ENCODE measurements around the gene GATM. TPM values are rescaled to one million over a fixed set of nuclear protein-coding genes. Genes with fewer than 3 reads are reported as not detected.
A peak's percentile ranks its signal among the peaks of the same experiment; 100 is the strongest.

GATM gene, protein sequence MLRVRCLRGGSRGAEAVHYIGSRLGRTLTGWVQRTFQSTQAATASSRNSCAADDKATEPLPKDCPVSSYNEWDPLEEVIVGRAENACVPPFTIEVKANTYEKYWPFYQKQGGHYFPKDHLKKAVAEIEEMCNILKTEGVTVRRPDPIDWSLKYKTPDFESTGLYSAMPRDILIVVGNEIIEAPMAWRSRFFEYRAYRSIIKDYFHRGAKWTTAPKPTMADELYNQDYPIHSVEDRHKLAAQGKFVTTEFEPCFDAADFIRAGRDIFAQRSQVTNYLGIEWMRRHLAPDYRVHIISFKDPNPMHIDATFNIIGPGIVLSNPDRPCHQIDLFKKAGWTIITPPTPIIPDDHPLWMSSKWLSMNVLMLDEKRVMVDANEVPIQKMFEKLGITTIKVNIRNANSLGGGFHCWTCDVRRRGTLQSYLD
- not detected in 2 replicates for total RNA-seq (2014; rRNA removed; shearing (Covaris generic))

- peak; percentile 57 to 84 for DNase-seq (ENCODE audit: low read depth in 1 of 2, low spot score in 2 of 2)
- H3K27me3 ChIP-seq (replicated peaks), result peaks cover 54% of the 10 kb centered on the region
- no peaks in the 10 kb centered on the region for H3K36me3 ChIP-seq
- H3K27ac ChIP-seq, result no peak within 1 kb of the TSS
- peaks cover 8% of the 10 kb centered on the region for H3K9me3 ChIP-seq (replicated peaks)
- peak within 1 kb of the TSS; percentile 6; the same call in 1 of the 2 replicates for H3K4me3 ChIP-seq
- H3K4me1 ChIP-seq (replicated peaks), result peaks cover 13% of the 10 kb centered on the region
These were observed at the start of gene GATM for GRCh38 chr15:45378149-45378912. Gene GATM, minus strand, starts transcription at chr15:45378544. Its CDS starts 91 bp downstream, at chr15:45378453.

DNA sequence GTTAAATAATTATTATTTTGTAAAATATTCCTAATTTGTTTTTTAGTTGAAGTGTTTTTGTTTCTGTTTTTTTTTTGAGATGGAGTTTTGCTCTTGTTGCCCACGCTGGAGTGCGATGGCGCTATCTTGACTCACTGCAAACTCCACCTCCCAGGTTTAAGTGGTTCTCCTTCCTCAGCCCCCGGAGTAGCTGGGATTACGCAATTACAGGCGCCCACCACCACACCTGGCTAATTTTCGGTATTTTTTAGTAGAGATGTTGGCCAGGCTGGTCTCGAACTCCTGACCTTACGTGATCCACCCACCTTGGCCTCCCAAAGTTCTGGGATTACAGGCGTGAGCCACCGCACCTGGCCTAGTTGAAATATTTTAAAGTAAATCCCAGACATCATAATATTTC is 48.7 kb upstream of the GATM start:
- Histone ChIP-seq H3K4me3 (no peak overlapping the region), H3K36me3 (peaks cover 14% of the 10 kb centered on the region), H3K9me3 (replicated peaks) (no peaks in the 10 kb centered on the region), H3K27ac (no peak overlapping the region), H3K27me3 (replicated peaks) (no peaks in the 10 kb centered on the region), H3K4me1 (replicated peaks) (peaks cover 7% of the 10 kb centered on the region)
- DNase-seq (ENCODE audit: low read depth in 1 of 2, low spot score in 2 of 2), result no peak

- Histone ChIP-seq H3K36me3 (peaks cover 31% of the 10 kb centered on the region), H3K4me1 (replicated peaks) (peaks cover 2% of the 10 kb centered on the region), H3K27ac (no peak overlapping the region), H3K27me3 (replicated peaks) (no peaks in the 10 kb centered on the region), H3K4me3 (no peak overlapping the region), H3K9me3 (replicated peaks) (no peaks in the 10 kb centered on the region)
- DNase-seq (ENCODE audit: low read depth in 1 of 2, low spot score in 2 of 2), result no peak
These were observed 46.8 kb upstream of the GATM start for GRCh38 chr15:45425135-45425534.

GRCh38 chr15:45424429-45424828 is 46.1 kb upstream of the GATM start:
- no peaks in the 10 kb centered on the region for H3K27me3 ChIP-seq (replicated peaks)
- H3K4me1 ChIP-seq (replicated peaks), result no peaks in the 10 kb centered on the region; the same call in 1 of the 2 replicates
- H3K9me3 ChIP-seq (replicated peaks), result no peaks in the 10 kb centered on the region
- no peak overlapping the region for H3K4me3 ChIP-seq
- DNase-seq (ENCODE audit: low read depth in 1 of 2, low spot score in 2 of 2), result no peak
- H3K36me3 ChIP-seq, result peaks cover 38% of the 10 kb centered on the region
- H3K27ac ChIP-seq, result no peak overlapping the region

GRCh38 chr15:45417303-45417950 is 39.1 kb upstream of the GATM start:
- peaks cover 95% of the 10 kb centered on the region for H3K36me3 ChIP-seq
- no peaks in the 10 kb centered on the region for H3K4me1 ChIP-seq (replicated peaks)
- no peaks in the 10 kb centered on the region for H3K27me3 ChIP-seq (replicated peaks)
- no peak overlapping the region for H3K4me3 ChIP-seq
- no peak overlapping the region for H3K27ac ChIP-seq
- DNase-seq (ENCODE audit: low read depth in 1 of 2, low spot score in 2 of 2), result no peak
- no peaks in the 10 kb centered on the region for H3K9me3 ChIP-seq (replicated peaks)

DNA sequence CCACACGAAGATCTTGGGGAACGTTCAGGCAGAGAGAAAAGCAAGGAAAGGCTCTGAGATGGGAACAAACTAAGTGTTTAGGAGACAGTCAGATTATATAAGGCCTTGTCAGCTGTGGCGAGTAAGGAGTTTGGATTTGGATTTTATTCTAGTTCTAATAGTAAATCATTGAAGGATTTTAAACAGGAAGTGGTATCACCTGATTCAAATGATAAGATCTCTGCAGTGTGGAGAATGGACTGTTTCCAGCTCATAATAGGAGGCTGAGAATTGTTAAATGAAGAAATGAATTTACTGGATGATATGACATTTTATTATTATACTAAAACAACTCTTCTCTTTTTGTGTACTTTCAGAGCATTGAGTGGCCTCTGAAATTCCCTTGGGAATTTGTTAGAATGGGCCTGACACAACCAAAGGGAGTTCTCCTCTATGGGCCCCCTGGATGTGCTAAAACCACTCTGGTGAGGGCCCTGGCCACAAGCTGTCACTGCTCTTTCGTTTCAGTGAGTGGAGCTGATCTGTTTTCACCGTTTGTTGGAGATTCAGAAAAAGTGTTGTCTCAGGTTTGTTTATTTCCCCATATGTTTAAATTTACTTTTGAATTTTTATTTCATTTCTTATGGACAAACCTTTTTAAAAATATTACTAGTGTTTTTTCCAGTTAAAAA is 36.0 kb upstream of the GATM start:
- Histone ChIP-seq H3K9me3 (replicated peaks) (no peaks in the 10 kb centered on the region), H3K4me3 (no peak overlapping the region), H3K27ac (no peak overlapping the region), H3K36me3 (peaks cover 93% of the 10 kb centered on the region), H3K4me1 (replicated peaks) (no peaks in the 10 kb centered on the region), H3K27me3 (replicated peaks) (no peaks in the 10 kb centered on the region)
- no peak for DNase-seq (ENCODE audit: low read depth in 1 of 2, low spot score in 2 of 2)

DNA sequence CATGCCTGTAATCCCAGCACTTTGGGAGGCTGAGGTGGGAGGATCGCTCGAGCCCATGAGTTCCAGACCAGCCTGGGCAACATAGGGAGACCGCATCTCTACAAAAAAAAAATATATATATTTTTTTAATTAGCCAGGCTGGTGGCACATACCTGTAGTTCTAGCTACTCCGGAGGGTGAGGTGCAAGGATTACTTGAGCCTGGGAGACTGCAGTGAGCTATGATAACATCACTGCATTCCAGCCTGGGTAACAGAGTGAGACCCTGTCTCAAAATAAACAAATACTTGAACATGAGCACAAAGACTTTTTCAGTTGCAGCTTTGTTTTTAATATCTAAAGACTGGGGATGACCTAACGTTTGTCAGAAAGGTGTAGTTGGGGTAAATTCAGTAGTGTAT is 31.3 kb upstream of the GATM start:
- H3K27me3 ChIP-seq (replicated peaks), result no peaks in the 10 kb centered on the region
- peaks cover 88% of the 10 kb centered on the region for H3K36me3 ChIP-seq
- H3K4me1 ChIP-seq (replicated peaks), result no peaks in the 10 kb centered on the region
- no peak for DNase-seq (ENCODE audit: low read depth in 1 of 2, low spot score in 2 of 2)
- H3K9me3 ChIP-seq (replicated peaks), result no peaks in the 10 kb centered on the region
- H3K27ac ChIP-seq, result no peak overlapping the region
- H3K4me3 ChIP-seq, result no peak overlapping the region

GRCh38 chr15:45407786-45408185 is 29.4 kb upstream of the GATM start:
- H3K27me3 ChIP-seq (replicated peaks), result no peaks in the 10 kb centered on the region
- no peak for DNase-seq (ENCODE audit: low read depth in 1 of 2, low spot score in 2 of 2)
- H3K27ac ChIP-seq, result no peak overlapping the region
- no peak overlapping the region for H3K4me3 ChIP-seq
- H3K9me3 ChIP-seq (replicated peaks), result no peaks in the 10 kb centered on the region
- H3K4me1 ChIP-seq (replicated peaks), result peaks cover 9% of the 10 kb centered on the region; the same call in 1 of the 2 replicates
- peaks cover 77% of the 10 kb centered on the region for H3K36me3 ChIP-seq

DNA sequence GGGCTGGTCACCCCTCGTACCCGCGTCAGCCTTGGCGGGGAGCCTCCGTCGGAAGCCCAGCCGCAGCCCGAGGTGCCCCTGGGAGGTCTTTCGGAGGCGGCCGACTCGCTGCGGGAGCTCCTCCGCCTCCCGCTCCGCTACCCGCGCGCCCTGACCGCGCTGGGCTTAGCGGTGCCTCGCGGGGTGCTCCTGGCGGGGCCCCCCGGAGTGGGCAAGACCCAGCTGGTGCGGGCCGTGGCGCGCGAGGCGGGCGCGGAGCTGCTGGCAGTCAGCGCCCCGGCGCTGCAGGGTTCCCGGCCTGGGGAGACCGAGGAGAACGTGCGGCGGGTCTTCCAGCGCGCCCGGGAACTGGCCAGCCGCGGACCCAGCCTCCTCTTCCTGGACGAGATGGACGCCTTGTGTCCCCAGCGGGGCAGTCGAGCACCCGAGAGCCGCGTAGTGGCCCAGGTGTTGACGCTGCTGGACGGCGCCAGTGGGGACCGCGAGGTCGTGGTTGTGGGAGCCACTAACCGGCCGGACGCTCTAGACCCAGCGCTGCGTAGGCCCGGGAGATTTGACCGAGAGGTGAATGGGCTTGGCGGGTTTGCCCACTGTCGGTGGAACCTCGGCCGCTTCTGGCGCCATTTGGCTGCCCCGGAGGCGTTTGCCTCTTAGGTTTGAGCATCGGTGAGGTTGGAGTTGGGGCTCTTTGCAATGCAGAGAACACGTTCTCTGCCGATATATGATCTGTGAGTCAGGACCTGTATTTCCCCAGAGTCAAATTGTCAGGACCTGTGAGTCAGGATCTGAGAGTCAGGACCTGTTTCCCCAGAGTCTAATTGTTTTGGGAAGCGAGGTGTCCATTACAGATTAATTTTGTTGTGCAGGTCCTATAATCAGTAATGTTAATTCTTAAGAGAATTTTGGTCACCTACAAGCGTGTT is 24.9 kb upstream of the GATM start:
- no peaks in the 10 kb centered on the region; the same call in 1 of the 2 replicates for H3K27me3 ChIP-seq (replicated peaks)
- H3K4me3 ChIP-seq, result peak overlapping the region; percentile 74
- H3K9me3 ChIP-seq (replicated peaks), result no peaks in the 10 kb centered on the region
- H3K4me1 ChIP-seq (replicated peaks), result peaks cover 12% of the 10 kb centered on the region; the same call in 1 of the 2 replicates
- DNase-seq (ENCODE audit: low read depth in 1 of 2, low spot score in 2 of 2), result peak; percentile 44 to 47
- no peak overlapping the region for H3K27ac ChIP-seq
- H3K36me3 ChIP-seq, result peaks cover 44% of the 10 kb centered on the region

GRCh38 chr15:45402162-45402954 is 24.0 kb upstream of the GATM start:
- H3K27me3 ChIP-seq (replicated peaks), result peaks cover 6% of the 10 kb centered on the region
- 0 out of 2 replicates have a peak overlapping the region, but pooled peaks have one; percentile 29 for H3K27ac ChIP-seq
- no peaks in the 10 kb centered on the region for H3K9me3 ChIP-seq (replicated peaks)
- peaks cover 12% of the 10 kb centered on the region; the same call in 1 of the 2 replicates for H3K4me1 ChIP-seq (replicated peaks)
- peak overlapping the region; percentile 74 for H3K4me3 ChIP-seq
- peaks cover 35% of the 10 kb centered on the region for H3K36me3 ChIP-seq
- peak; percentile 93 to 95 for DNase-seq (ENCODE audit: low read depth in 1 of 2, low spot score in 2 of 2)

DNA sequence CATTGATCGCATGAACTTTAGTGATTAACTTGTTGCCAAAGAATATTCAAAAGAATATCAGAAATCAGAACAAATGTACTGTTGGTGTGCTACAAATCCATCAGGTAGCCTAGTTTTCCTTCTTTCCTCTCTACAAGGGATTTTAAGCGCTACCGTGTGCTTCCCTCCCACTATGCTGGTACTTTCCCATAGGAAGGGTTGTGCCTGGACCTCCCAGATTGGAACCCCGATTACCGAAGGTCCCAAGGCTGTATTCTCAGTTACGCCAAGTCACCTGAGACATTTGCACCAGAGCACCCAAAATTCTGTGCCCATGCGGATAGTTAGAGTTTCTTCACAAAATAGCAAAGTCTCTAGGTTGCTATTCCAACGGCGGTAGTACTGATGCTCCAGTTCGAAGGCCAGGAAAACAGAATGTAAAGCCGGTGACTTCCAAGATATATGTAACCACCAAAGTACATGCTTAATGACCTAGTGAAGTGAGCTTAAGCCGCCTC is 23.4 kb upstream of the GATM start:
- Histone ChIP-seq H3K9me3 (replicated peaks) (no peaks in the 10 kb centered on the region), H3K4me3 (peak overlapping the region; percentile 74), H3K36me3 (peaks cover 28% of the 10 kb centered on the region), H3K27ac (no peak overlapping the region), H3K27me3 (replicated peaks) (peaks cover 9% of the 10 kb centered on the region), H3K4me1 (replicated peaks) (peaks cover 12% of the 10 kb centered on the region; the same call in 1 of the 2 replicates)
- DNase-seq (ENCODE audit: low read depth in 1 of 2, low spot score in 2 of 2), result no peak

All from SJSA1 (cell line).